GM19395 (cell line): ENCODE measurements around the gene TSSK6.

Source experiments
- ATAC-seq: cut with Tn5 transposase; IDR thresholded peaks from one replicate; pipeline ENCODE4 v1.9.1; 2021; ENCODE audit warnings: mild to moderate bottlenecking, moderate library complexity; ENCODE audit not compliant: unreplicated experiment

The TSSK6 gene

GRCh38 chr19:19507354-19507753, 8.0 kb downstream of the TSSK6 start:
- ATAC-seq: no peak

- no peak for ATAC-seq
Measured at GRCh38 chr19:19506592-19506991, 8.8 kb downstream of the TSSK6 start.

- ATAC-seq: no peak
Measured at GRCh38 chr19:19505669-19506326, 9.6 kb downstream of the TSSK6 start.

- ATAC-seq: no peak
Measured at GRCh38 chr19:19504754-19505668, 10.3 kb downstream of the TSSK6 start.

- no peak for ATAC-seq
Measured at GRCh38 chr19:19502808-19503602, 12.3 kb downstream of the TSSK6 start.

- ATAC-seq: no peak
Measured at GRCh38 chr19:19502281-19502680, 13.1 kb downstream of the TSSK6 start.

- ATAC-seq: no peak
Measured at GRCh38 chr19:19501798-19502197, 13.6 kb downstream of the TSSK6 start.

- ATAC-seq: no peak
Measured at GRCh38 chr19:19500975-19501644, 14.2 kb downstream of the TSSK6 start.

- no peak for ATAC-seq
Measured at GRCh38 chr19:19499272-19499995, 15.9 kb downstream of the TSSK6 start.

GRCh38 chr19:19498255-19498991, 16.9 kb downstream of the TSSK6 start:
- ATAC-seq: no peak

- ATAC-seq: no peak
Measured at GRCh38 chr19:19495614-19496603, 19.4 kb downstream of the TSSK6 start.

GRCh38 chr19:19493841-19494546, 21.4 kb downstream of the TSSK6 start:
- no peak for ATAC-seq

- ATAC-seq: no peak
Measured at GRCh38 chr19:19492026-19492610, 23.2 kb downstream of the TSSK6 start.

- ATAC-seq: no peak
Measured at GRCh38 chr19:19491321-19492025, 23.9 kb downstream of the TSSK6 start.

- ATAC-seq: no peak
Measured at GRCh38 chr19:19490214-19490968, 25.0 kb downstream of the TSSK6 start.

GRCh38 chr19:19489804-19490204, 25.5 kb downstream of the TSSK6 start:
- ATAC-seq: no peak
